ENCODE results near the gene PNMA6F.

DNA sequence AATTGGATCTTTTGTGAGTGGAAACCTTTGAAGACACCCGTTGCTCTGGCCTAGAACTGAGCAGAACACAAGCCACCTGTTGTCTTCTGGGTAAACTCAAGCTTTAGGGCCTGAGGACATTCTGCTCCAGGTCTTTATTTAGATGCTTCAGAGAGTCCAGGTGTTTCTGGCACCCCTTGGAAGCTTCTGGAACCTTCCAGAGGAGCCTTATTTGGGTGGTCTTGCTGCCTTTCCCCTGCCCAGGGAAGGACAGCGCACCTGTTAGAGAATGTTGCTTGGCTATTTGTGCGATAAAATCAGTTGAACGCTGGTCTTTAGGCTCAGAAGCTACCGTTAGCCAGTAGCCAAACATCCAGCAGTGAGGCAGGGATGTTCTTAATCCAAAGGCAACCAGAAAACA lies 15.4 kb upstream of the PNMA6F start:
- TF ChIP-seq, protein P1, sequence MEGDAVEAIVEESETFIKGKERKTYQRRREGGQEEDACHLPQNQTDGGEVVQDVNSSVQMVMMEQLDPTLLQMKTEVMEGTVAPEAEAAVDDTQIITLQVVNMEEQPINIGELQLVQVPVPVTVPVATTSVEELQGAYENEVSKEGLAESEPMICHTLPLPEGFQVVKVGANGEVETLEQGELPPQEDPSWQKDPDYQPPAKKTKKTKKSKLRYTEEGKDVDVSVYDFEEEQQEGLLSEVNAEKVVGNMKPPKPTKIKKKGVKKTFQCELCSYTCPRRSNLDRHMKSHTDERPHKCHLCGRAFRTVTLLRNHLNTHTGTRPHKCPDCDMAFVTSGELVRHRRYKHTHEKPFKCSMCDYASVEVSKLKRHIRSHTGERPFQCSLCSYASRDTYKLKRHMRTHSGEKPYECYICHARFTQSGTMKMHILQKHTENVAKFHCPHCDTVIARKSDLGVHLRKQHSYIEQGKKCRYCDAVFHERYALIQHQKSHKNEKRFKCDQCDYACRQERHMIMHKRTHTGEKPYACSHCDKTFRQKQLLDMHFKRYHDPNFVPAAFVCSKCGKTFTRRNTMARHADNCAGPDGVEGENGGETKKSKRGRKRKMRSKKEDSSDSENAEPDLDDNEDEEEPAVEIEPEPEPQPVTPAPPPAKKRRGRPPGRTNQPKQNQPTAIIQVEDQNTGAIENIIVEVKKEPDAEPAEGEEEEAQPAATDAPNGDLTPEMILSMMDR (IDR thresholded peaks at IDR 0.05): no peak
- TF ChIP-seq POLR2A (IDR thresholded peaks at IDR 0.05): no peak

All from Peyer's patch (tissue), 4 donors.